ENCODE results near the gene CHMP4A.

DNA sequence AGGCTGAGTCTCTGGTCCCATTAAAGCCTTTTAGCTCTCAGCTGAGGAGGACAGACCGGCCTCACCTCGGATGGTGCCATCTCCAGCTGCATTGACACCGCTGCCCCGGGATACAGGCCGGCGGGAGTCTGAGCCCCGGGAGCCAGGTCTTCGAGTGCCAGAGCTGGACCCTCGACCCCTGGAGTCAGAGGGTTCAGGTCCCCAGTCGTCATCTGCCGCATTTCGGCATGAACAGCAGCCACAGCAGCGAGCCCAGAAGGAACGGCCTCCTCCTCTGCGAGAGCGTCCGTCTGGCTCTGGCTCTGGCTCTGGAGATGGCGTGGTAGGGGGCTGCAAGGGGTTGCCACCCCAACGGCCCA, 48.7 kb upstream of the CHMP4A start:
- TF ChIP-seq, protein P1, sequence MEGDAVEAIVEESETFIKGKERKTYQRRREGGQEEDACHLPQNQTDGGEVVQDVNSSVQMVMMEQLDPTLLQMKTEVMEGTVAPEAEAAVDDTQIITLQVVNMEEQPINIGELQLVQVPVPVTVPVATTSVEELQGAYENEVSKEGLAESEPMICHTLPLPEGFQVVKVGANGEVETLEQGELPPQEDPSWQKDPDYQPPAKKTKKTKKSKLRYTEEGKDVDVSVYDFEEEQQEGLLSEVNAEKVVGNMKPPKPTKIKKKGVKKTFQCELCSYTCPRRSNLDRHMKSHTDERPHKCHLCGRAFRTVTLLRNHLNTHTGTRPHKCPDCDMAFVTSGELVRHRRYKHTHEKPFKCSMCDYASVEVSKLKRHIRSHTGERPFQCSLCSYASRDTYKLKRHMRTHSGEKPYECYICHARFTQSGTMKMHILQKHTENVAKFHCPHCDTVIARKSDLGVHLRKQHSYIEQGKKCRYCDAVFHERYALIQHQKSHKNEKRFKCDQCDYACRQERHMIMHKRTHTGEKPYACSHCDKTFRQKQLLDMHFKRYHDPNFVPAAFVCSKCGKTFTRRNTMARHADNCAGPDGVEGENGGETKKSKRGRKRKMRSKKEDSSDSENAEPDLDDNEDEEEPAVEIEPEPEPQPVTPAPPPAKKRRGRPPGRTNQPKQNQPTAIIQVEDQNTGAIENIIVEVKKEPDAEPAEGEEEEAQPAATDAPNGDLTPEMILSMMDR (conservative IDR thresholded peaks at IDR 0.05) = no peak
- TF ChIP-seq EZH2 (IDR thresholded peaks at IDR 0.05; ENCODE audit: low read depth) = no peak
